ENCODE measurements around the gene CARMIL1. TPM values are rescaled to one million over a fixed set of nuclear protein-coding genes. Genes with fewer than 3 reads are reported as not detected.

Gene CARMIL1
- total RNA-seq, 1 experiment from 2014 or later, result 16.0 TPM

GRCh38 chr6:25326960-25327359 is 47.8 kb downstream of the CARMIL1 start:
- in situ Hi-C loops (cut with HindIII; ENCODE audit: low pct_unique_long_range_greater_than_20kb, low sequenced_read_pairs), result no loop called here
- no peak for DNase-seq (ENCODE audit: low read depth)

GRCh38 chr6:25327432-25327831 is 48.3 kb downstream of the CARMIL1 start:
- DNase-seq (ENCODE audit: low read depth), result no peak
- in situ Hi-C loops (cut with HindIII; ENCODE audit: low pct_unique_long_range_greater_than_20kb, low sequenced_read_pairs), result no loop called here

- DNase-seq (ENCODE audit: low read depth), result no peak
- in situ Hi-C loops (cut with HindIII; ENCODE audit: low pct_unique_long_range_greater_than_20kb, low sequenced_read_pairs), result no loop called here
Observed at GRCh38 chr6:25329161-25329817, 50.1 kb downstream of the CARMIL1 start.

GRCh38 chr6:25329982-25330381 is 50.8 kb downstream of the CARMIL1 start:
- DNase-seq (ENCODE audit: low read depth), result no peak
- in situ Hi-C loops (cut with HindIII; ENCODE audit: low pct_unique_long_range_greater_than_20kb, low sequenced_read_pairs), result no loop called here

- in situ Hi-C loops (cut with HindIII; ENCODE audit: low pct_unique_long_range_greater_than_20kb, low sequenced_read_pairs), result no loop called here
- DNase-seq (ENCODE audit: low read depth), result no peak
Observed at GRCh38 chr6:25330796-25331685, 51.9 kb downstream of the CARMIL1 start.

- in situ Hi-C loops (cut with HindIII; ENCODE audit: low pct_unique_long_range_greater_than_20kb, low sequenced_read_pairs), result no loop called here
- no peak for DNase-seq (ENCODE audit: low read depth)
Observed at GRCh38 chr6:25332165-25332564, 53.0 kb downstream of the CARMIL1 start.

- in situ Hi-C loops (cut with HindIII; ENCODE audit: low pct_unique_long_range_greater_than_20kb, low sequenced_read_pairs), result no loop called here
- no peak for DNase-seq (ENCODE audit: low read depth)
Observed at GRCh38 chr6:25332655-25333071, 53.5 kb downstream of the CARMIL1 start.

- in situ Hi-C loops (cut with HindIII; ENCODE audit: low pct_unique_long_range_greater_than_20kb, low sequenced_read_pairs), result no loop called here
Observed at GRCh38 chr6:25333471-25333870, 54.3 kb downstream of the CARMIL1 start.

GRCh38 chr6:25334793-25335192 is 55.6 kb downstream of the CARMIL1 start:
- in situ Hi-C loops (cut with HindIII; ENCODE audit: low pct_unique_long_range_greater_than_20kb, low sequenced_read_pairs), result no loop called here
- DNase-seq (ENCODE audit: low read depth), result no peak

More at GRCh38 chr6:25333471-25333870, 54.3 kb downstream of the CARMIL1 start:
- DNase-seq (ENCODE audit: low read depth), result no peak

GRCh38 chr6:25336996-25337395 is 57.8 kb downstream of the CARMIL1 start:
- in situ Hi-C loops (cut with HindIII; ENCODE audit: low pct_unique_long_range_greater_than_20kb, low sequenced_read_pairs), result no loop called here
- no peak for DNase-seq (ENCODE audit: low read depth)

- DNase-seq (ENCODE audit: low read depth), result no peak
- in situ Hi-C loops (cut with HindIII; ENCODE audit: low pct_unique_long_range_greater_than_20kb, low sequenced_read_pairs), result no loop called here
Observed at GRCh38 chr6:25337431-25337830, 58.3 kb downstream of the CARMIL1 start.

GRCh38 chr6:25340431-25341202 is 61.4 kb downstream of the CARMIL1 start:
- in situ Hi-C loops (cut with HindIII; ENCODE audit: low pct_unique_long_range_greater_than_20kb, low sequenced_read_pairs), result no loop called here
- no peak for DNase-seq (ENCODE audit: low read depth)

- in situ Hi-C loops (cut with HindIII; ENCODE audit: low pct_unique_long_range_greater_than_20kb, low sequenced_read_pairs), result no loop called here
- DNase-seq (ENCODE audit: low read depth), result no peak
Observed at GRCh38 chr6:25341203-25341552, 62.0 kb downstream of the CARMIL1 start.

- no peak for DNase-seq (ENCODE audit: low read depth)
- in situ Hi-C loops (cut with HindIII; ENCODE audit: low pct_unique_long_range_greater_than_20kb, low sequenced_read_pairs), result no loop called here
Observed at GRCh38 chr6:25341923-25342619, 62.9 kb downstream of the CARMIL1 start.

GRCh38 chr6:25342802-25343201 is 63.6 kb downstream of the CARMIL1 start:
- in situ Hi-C loops (cut with HindIII; ENCODE audit: low pct_unique_long_range_greater_than_20kb, low sequenced_read_pairs), result no loop called here
- no peak for DNase-seq (ENCODE audit: low read depth)

GRCh38 chr6:25343984-25344383 is 64.8 kb downstream of the CARMIL1 start:
- DNase-seq (ENCODE audit: low read depth), result no peak
- in situ Hi-C loops (cut with HindIII; ENCODE audit: low pct_unique_long_range_greater_than_20kb, low sequenced_read_pairs), result no loop called here

GRCh38 chr6:25344827-25345226 is 65.7 kb downstream of the CARMIL1 start:
- no peak for DNase-seq (ENCODE audit: low read depth)
- in situ Hi-C loops (cut with HindIII; ENCODE audit: low pct_unique_long_range_greater_than_20kb, low sequenced_read_pairs), result no loop called here

- DNase-seq (ENCODE audit: low read depth), result no peak
- in situ Hi-C loops (cut with HindIII; ENCODE audit: low pct_unique_long_range_greater_than_20kb, low sequenced_read_pairs), result no loop called here
Observed at GRCh38 chr6:25346064-25346463, 66.9 kb downstream of the CARMIL1 start.

All from Caki2 (cell line).